Endodermal cell (in vitro differentiated cells): Measurements from ENCODE around the gene CRYGA. TPM values are rescaled to one million over a fixed set of nuclear protein-coding genes. Genes with fewer than 3 reads are reported as not detected.

Experiments
- DNase-seq: peaks from one replicate; pipeline ENCODE4 v3.0.0-alpha.2; 2017
- H3K27ac ChIP-seq: 2 replicates; pipeline ENCODE4 v1.5.1; 2013; ENCODE audit warnings: mild to moderate bottlenecking, low read depth, low read length, moderate library complexity
- H3K27me3 ChIP-seq: 2 replicates; pipeline ENCODE4 v1.6.1; 2013; ENCODE audit warnings: mild to moderate bottlenecking, low read length, moderate library complexity; ENCODE audit not compliant: insufficient read depth, control insufficient read depth, poor library complexity, severe bottlenecking
- H3K36me3 ChIP-seq: 2 replicates; pipeline ENCODE4 v1.7.0; 2013; ENCODE audit warnings: mild to moderate bottlenecking, low read length, moderate library complexity; ENCODE audit not compliant: control insufficient read depth, insufficient read depth
- H3K4me1 ChIP-seq: one replicate; pipeline ENCODE4 v1.7.0; 2013; ENCODE audit warnings: low read length; ENCODE audit not compliant: control insufficient read depth, insufficient read depth
- H3K4me3 ChIP-seq: 2 replicates; pipeline ENCODE4 v1.5.1; 2013; ENCODE audit warnings: mild to moderate bottlenecking, low read length, moderate library complexity
- H3K9ac ChIP-seq: 2 replicates; pipeline ENCODE4 v1.6.1; 2013; ENCODE audit warnings: mild to moderate bottlenecking, low read length, moderate library complexity; ENCODE audit not compliant: poor library complexity, severe bottlenecking; ENCODE audit errors: extremely low read depth
- H3K9me3 ChIP-seq: 2 replicates; pipeline ENCODE4 v1.6.1; 2013; ENCODE audit warnings: mild to moderate bottlenecking, low read length, moderate library complexity; ENCODE audit not compliant: control insufficient read depth
- H3K27ac Mint-ChIP-seq: 2 replicates; pipeline ENCODE4 v1.8.0; 2020; ENCODE audit warnings: mixed read lengths
- H3K27me3 Mint-ChIP-seq: 2 replicates; pipeline ENCODE4 v1.8.0; 2021; ENCODE audit warnings: mild to moderate bottlenecking, mixed read lengths; ENCODE audit not compliant: insufficient read depth
- H3K36me3 Mint-ChIP-seq: 2 replicates; pipeline ENCODE4 v1.8.0; 2020; ENCODE audit warnings: low read depth, mixed read lengths
- H3K4me1 Mint-ChIP-seq: 2 replicates; pipeline ENCODE4 v1.8.0; 2020; ENCODE audit warnings: mixed read lengths
- H3K4me3 Mint-ChIP-seq: 2 replicates; pipeline ENCODE4 v1.8.0; 2020; ENCODE audit warnings: mild to moderate bottlenecking, moderate library complexity, mixed read lengths
- H3K9me3 Mint-ChIP-seq: 2 replicates; pipeline ENCODE4 v1.8.0; 2020; ENCODE audit warnings: mild to moderate bottlenecking, mixed read lengths
- WGBS, 2 experiments: methylation state at CpG; one replicate each; pipeline versions ENCODE4 v1.1.5 to v1.1.7; 2013; ENCODE audit warnings: missing lambda C conversion rate in 2 of 2, mixed read lengths in 1 of 2; ENCODE audit not compliant: insufficient coverage in 1 of 2, insufficient read length in 1 of 2; 5-methylcytosine and 5-hydroxymethylcytosine counted together
- total RNA-seq, 2 donors: library from RNA; stranded (reverse); fragmentation: NEBNext Ultra II Directional in 1 of 2; extraction: Animal tissue kit (Norgen Biotek cat#: 25700) in 1 of 2; gene quantifications; 2 replicates in 1 of 2; 3 replicates in 1 of 2; pipeline ENCODE4 v1.2.1, GENCODE V29; 2021
- TF ChIP-seq, protein P1 (sequence below): fragments of 200-600 bp; sonication (generic); conservative IDR thresholded peaks from 2 replicates; pipeline ENCODE4 v1.5.0; 2021; ENCODE audit warnings: antibody characterized with exemption, mild to moderate bottlenecking

CRYGA gene
- total RNA-seq, 2 donors from 2014 or later = not detected

GRCh38 chr2:208207769-208208168, 44.4 kb upstream of the CRYGA start:
- 93% methylated on average over 2 to 3 of the region's 3 CpGs for WGBS, 2 experiments
- no peaks in the 10 kb centered on the region for H3K9me3 ChIP-seq
- H3K27me3 ChIP-seq = no peaks in the 10 kb centered on the region
- TF ChIP-seq, protein P1, sequence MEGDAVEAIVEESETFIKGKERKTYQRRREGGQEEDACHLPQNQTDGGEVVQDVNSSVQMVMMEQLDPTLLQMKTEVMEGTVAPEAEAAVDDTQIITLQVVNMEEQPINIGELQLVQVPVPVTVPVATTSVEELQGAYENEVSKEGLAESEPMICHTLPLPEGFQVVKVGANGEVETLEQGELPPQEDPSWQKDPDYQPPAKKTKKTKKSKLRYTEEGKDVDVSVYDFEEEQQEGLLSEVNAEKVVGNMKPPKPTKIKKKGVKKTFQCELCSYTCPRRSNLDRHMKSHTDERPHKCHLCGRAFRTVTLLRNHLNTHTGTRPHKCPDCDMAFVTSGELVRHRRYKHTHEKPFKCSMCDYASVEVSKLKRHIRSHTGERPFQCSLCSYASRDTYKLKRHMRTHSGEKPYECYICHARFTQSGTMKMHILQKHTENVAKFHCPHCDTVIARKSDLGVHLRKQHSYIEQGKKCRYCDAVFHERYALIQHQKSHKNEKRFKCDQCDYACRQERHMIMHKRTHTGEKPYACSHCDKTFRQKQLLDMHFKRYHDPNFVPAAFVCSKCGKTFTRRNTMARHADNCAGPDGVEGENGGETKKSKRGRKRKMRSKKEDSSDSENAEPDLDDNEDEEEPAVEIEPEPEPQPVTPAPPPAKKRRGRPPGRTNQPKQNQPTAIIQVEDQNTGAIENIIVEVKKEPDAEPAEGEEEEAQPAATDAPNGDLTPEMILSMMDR = no peak
- no peak overlapping the region for H3K27ac Mint-ChIP-seq
- H3K27ac ChIP-seq = no peak overlapping the region
- no peaks in the 10 kb centered on the region for H3K36me3 Mint-ChIP-seq
- H3K4me1 ChIP-seq = no peaks in the 10 kb centered on the region
- no peak for DNase-seq
- no peak overlapping the region for H3K4me3 ChIP-seq
- H3K9me3 Mint-ChIP-seq = no peaks in the 10 kb centered on the region
- H3K4me1 Mint-ChIP-seq = peaks cover under 1% of the 10 kb centered on the region
- H3K9ac ChIP-seq = no peak overlapping the region
- no peak overlapping the region for H3K4me3 Mint-ChIP-seq
- no peaks in the 10 kb centered on the region for H3K27me3 Mint-ChIP-seq
- H3K36me3 ChIP-seq = no peaks in the 10 kb centered on the region

- no peaks in the 10 kb centered on the region for H3K36me3 Mint-ChIP-seq
- Histone ChIP-seq H3K36me3 (no peaks in the 10 kb centered on the region), H3K27me3 (no peaks in the 10 kb centered on the region), H3K9me3 (no peaks in the 10 kb centered on the region), H3K9ac (no peak overlapping the region), H3K27ac (no peak overlapping the region), H3K4me1 (no peaks in the 10 kb centered on the region), H3K4me3 (no peak overlapping the region)
- H3K9me3 Mint-ChIP-seq = no peaks in the 10 kb centered on the region
- peaks cover 12% of the 10 kb centered on the region for H3K4me1 Mint-ChIP-seq
- DNase-seq = no peak
- no peak overlapping the region for H3K27ac Mint-ChIP-seq
- no peak overlapping the region for H3K4me3 Mint-ChIP-seq
- WGBS, 2 experiments = 91 to 100% methylated on average over 4 of the region's 5 CpGs
- TF ChIP-seq, protein P1 = no peak
- no peaks in the 10 kb centered on the region for H3K27me3 Mint-ChIP-seq
These were observed 40.8 kb upstream of the CRYGA start for GRCh38 chr2:208204166-208204565.

- Histone ChIP-seq H3K4me1 (peaks cover 3% of the 10 kb centered on the region), H3K27ac (no peak overlapping the region), H3K27me3 (no peaks in the 10 kb centered on the region), H3K36me3 (no peaks in the 10 kb centered on the region), H3K9ac (no peak overlapping the region), H3K4me3 (no peak overlapping the region), H3K9me3 (no peaks in the 10 kb centered on the region)
- no peak for DNase-seq
- WGBS, 2 experiments = 94 to 100% methylated on average over 1 to 3 of the region's 3 CpGs
- H3K4me3 Mint-ChIP-seq = no peak overlapping the region
- H3K36me3 Mint-ChIP-seq = no peaks in the 10 kb centered on the region
- no peak overlapping the region for H3K27ac Mint-ChIP-seq
- H3K9me3 Mint-ChIP-seq = peaks cover 2% of the 10 kb centered on the region
- peaks cover 33% of the 10 kb centered on the region for H3K4me1 Mint-ChIP-seq
- TF ChIP-seq, protein P1 = no peak
- H3K27me3 Mint-ChIP-seq = no peaks in the 10 kb centered on the region
These were observed 32.1 kb upstream of the CRYGA start for GRCh38 chr2:208195531-208195930.
